Stomach smooth muscle (tissue), 2 donors: Measurements from ENCODE around the gene HBQ1.
"Not testable (repeated sequence)": the region's sequence is repeated elsewhere in the genome, so short reads cannot be mapped to it uniquely, and the experiment has no call there.

Experiments used
- H3K27ac ChIP-seq: one replicate; pipeline ENCODE4 v1.7.0; 2013; ENCODE audit warnings: mild to moderate bottlenecking, low read length, inconsistent platforms
- H3K27me3 ChIP-seq, 2 donors: one replicate each; pipeline ENCODE4 v1.7.0; 2013; ENCODE audit warnings: low read length in 2 of 2; ENCODE audit not compliant: insufficient read depth in 2 of 2, control insufficient read depth in 1 of 2
- H3K36me3 ChIP-seq, 2 donors: one replicate each; pipeline ENCODE4 v1.7.0; 2013; ENCODE audit warnings: low read length in 2 of 2; ENCODE audit not compliant: control insufficient read depth in 2 of 2, insufficient read depth in 2 of 2
- H3K4me1 ChIP-seq: one replicate; pipeline ENCODE4 v1.7.0; 2013; ENCODE audit warnings: low read length; ENCODE audit not compliant: control insufficient read depth, insufficient read depth
- H3K4me3 ChIP-seq, 2 donors: one replicate each; pipeline ENCODE4 v1.7.0; 2013; ENCODE audit warnings: low read length in 2 of 2
- H3K9ac ChIP-seq, 2 donors: one replicate each; pipeline ENCODE4 v1.7.0; 2013; ENCODE audit warnings: low read length in 2 of 2, mild to moderate bottlenecking in 1 of 2
- H3K9me3 ChIP-seq, 2 donors: one replicate each; pipeline ENCODE4 v1.7.0; 2013; ENCODE audit warnings: low read length in 2 of 2; ENCODE audit not compliant: control insufficient read depth in 2 of 2
- donor health status: healthy.
- donor health status: Pancreatic carcinoma.

HBQ1 gene

DNA sequence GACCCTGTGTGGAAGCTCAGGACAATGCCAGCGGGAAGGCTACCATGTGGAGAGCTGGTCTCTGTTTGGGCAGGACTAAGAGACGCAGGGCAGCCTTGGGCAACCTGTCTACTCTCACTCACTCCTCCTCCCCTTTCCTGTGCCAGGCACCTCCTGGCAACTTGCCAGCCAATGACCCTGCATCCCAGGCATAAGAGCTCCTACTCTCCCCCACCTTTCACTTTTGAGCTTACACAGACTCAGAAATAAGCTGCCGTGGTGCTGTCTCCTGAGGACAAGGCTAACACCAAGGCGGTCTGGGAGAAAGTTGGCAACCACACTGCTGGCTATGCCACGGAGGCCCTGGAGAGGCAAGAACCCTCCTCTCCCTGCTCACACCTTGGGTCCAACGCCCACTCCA lies 11.8 kb upstream of the HBQ1 start:
- Histone ChIP-seq H3K9ac (no peak overlapping the region), H3K9me3 (no peaks in the 10 kb centered on the region), H3K27me3 (peaks cover 40 to 54% of the 10 kb centered on the region in 2 donors), H3K4me3 (no peak overlapping the region), H3K4me1 (peaks cover 18% of the 10 kb centered on the region), H3K36me3 (no peaks in the 10 kb centered on the region), H3K27ac (no peak overlapping the region)

- Histone ChIP-seq H3K27me3 (peaks cover 40 to 54% of the 10 kb centered on the region in 2 donors), H3K9ac (no peak overlapping the region), H3K9me3 (no peaks in the 10 kb centered on the region)
Measured at GRCh38 chr16:169014-169413, 11.2 kb upstream of the HBQ1 start.

DNA sequence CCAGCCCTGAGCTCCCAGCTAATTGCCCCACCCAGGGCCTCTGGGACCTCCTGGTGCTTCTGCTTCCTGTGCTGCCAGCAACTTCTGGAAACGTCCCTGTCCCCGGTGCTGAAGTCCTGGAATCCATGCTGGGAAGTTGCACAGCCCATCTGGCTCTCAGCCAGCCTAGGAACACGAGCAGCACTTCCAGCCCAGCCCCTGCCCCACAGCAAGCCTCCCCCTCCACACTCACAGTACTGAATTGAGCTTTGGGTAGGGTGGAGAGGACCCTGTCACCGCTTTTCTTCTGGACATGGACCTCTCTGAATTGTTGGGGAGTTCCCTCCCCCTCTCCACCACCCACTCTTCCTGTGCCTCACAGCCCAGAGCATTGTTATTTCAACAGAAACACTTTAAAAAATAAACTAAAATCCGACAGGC lies 10.2 kb upstream of the HBQ1 start:
- not testable (repeated sequence) for H3K9me3 ChIP-seq, H3K4me3 ChIP-seq, H3K9ac ChIP-seq, H3K27ac ChIP-seq, H3K36me3 ChIP-seq
- H3K27me3 ChIP-seq: peaks cover 45 to 61% of the 10 kb centered on the region in 2 donors
- H3K4me1 ChIP-seq: peaks cover 17% of the 10 kb centered on the region

More at GRCh38 chr16:169014-169413, 11.2 kb upstream of the HBQ1 start:
- H3K4me1 ChIP-seq: peaks cover 18% of the 10 kb centered on the region
- no peak overlapping the region for H3K27ac ChIP-seq
- no peak overlapping the region for H3K4me3 ChIP-seq
- H3K36me3 ChIP-seq: no peaks in the 10 kb centered on the region

DNA sequence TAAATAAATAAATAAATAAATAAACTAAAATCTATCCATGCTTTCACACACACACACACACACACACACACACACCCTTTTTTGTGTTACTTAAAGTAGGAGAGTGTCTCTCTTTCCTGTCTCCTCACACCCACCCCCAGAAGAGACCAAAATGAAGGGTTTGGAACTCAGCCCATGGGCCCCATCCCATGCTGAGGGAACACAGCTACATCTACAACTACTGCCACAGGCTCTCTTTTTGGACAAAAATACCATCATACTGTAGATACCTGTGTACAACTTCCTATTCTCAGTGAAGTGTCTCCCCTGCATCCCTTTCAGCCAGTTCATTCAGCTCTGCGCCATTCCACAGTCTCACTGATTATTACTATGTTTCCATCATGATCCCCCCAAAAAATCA lies 9.5 kb upstream of the HBQ1 start:
- peaks cover 10% of the 10 kb centered on the region for H3K4me1 ChIP-seq
- H3K9me3 ChIP-seq: no peaks in the 10 kb centered on the region
- no peak overlapping the region for H3K4me3 ChIP-seq
- no peak overlapping the region for H3K27ac ChIP-seq
- peaks cover 44 to 61% of the 10 kb centered on the region in 2 donors for H3K27me3 ChIP-seq
- H3K9ac ChIP-seq: no peak overlapping the region
- no peaks in the 10 kb centered on the region for H3K36me3 ChIP-seq

DNA sequence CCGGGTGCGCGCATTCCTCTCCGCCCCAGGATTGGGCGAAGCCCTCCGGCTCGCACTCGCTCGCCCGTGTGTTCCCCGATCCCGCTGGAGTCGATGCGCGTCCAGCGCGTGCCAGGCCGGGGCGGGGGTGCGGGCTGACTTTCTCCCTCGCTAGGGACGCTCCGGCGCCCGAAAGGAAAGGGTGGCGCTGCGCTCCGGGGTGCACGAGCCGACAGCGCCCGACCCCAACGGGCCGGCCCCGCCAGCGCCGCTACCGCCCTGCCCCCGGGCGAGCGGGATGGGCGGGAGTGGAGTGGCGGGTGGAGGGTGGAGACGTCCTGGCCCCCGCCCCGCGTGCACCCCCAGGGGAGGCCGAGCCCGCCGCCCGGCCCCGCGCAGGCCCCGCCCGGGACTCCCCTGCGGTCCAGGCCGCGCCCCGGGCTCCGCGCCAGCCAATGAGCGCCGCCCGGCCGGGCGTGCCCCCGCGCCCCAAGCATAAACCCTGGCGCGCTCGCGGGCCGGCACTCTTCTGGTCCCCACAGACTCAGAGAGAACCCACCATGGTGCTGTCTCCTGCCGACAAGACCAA lies 7.8 kb upstream of the HBQ1 start, which contains the start of gene HBA2:
Gene HBA2 (plus strand): TSS at position 503 of the 568 bp plus-strand sequence. CDS start 37 bp downstream, at position 540.
- H3K4me3 ChIP-seq, H3K27ac ChIP-seq, H3K4me1 ChIP-seq, H3K9me3 ChIP-seq, H3K9ac ChIP-seq, H3K36me3 ChIP-seq: not testable (repeated sequence)
- peaks cover 32 to 50% of the 10 kb centered on the region in 2 donors for H3K27me3 ChIP-seq

DNA sequence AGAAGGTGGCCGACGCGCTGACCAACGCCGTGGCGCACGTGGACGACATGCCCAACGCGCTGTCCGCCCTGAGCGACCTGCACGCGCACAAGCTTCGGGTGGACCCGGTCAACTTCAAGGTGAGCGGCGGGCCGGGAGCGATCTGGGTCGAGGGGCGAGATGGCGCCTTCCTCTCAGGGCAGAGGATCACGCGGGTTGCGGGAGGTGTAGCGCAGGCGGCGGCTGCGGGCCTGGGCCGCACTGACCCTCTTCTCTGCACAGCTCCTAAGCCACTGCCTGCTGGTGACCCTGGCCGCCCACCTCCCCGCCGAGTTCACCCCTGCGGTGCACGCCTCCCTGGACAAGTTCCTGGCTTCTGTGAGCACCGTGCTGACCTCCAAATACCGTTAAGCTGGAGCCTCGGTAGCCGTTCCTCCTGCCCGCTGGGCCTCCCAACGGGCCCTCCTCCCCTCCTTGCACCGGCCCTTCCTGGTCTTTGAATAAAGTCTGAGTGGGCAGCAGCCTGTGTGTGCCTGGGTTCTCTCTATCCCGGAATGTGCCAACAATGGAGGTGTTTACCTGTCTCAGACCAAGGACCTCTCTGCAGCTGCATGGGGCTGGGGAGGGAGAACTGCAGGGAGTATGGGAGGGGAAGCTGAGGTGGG lies 6.9 kb upstream of the HBQ1 start:
- not testable (repeated sequence) for H3K4me3 ChIP-seq, H3K27ac ChIP-seq
- peaks cover 32 to 50% of the 10 kb centered on the region in 2 donors for H3K27me3 ChIP-seq

DNA sequence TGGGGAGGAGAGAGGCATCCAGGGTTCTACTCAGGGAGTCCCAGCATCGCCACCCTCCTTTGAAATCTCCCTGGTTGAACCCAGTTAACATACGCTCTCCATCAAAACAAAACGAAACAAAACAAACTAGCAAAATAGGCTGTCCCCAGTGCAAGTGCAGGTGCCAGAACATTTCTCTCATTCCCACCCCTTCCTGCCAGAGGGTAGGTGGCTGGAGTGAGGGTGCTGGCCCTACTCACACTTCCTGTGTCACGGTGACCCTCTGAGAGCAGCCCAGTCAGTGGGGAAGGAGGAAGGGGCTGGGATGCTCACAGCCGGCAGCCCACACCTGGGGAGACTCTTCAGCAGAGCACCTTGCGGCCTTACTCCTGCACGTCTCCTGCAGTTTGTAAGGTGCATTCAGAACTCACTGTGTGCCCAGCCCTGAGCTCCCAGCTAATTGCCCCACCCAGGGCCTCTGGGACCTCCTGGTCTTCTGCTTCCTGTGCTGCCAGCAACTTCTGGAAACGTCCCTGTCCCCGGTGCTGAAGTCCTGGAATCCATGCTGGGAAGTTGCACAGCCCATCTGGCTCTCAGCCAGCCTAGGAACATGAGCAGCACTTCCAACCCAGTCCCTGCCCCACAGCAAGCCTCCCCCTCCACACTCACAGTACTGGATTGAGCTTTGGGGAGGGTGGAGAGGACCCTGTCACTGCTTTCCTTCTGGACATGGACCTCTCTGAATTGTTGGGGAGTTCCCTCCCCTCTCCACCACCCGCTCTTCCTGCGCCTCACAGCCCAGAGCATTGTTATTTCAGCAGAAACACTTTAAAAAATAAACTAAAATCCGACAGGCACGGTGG lies 6.1 kb upstream of the HBQ1 start:
- not testable (repeated sequence) for H3K27ac ChIP-seq, H3K9me3 ChIP-seq, H3K36me3 ChIP-seq, H3K4me3 ChIP-seq, H3K9ac ChIP-seq, H3K4me1 ChIP-seq
- H3K27me3 ChIP-seq: peaks cover 25 to 50% of the 10 kb centered on the region in 2 donors

More for the DNA sequence above, 6.9 kb upstream of the HBQ1 start:
- not testable (repeated sequence) for H3K4me1 ChIP-seq, H3K36me3 ChIP-seq, H3K9ac ChIP-seq, H3K9me3 ChIP-seq

- no peaks in the 10 kb centered on the region for H3K36me3 ChIP-seq
- peaks cover 33 to 53% of the 10 kb centered on the region in 2 donors for H3K27me3 ChIP-seq
- H3K9ac ChIP-seq: no peak overlapping the region
- no peak overlapping the region for H3K4me3 ChIP-seq
- no peaks in the 10 kb centered on the region for H3K9me3 ChIP-seq
- H3K27ac ChIP-seq: no peak overlapping the region
- peaks cover 6% of the 10 kb centered on the region for H3K4me1 ChIP-seq
Measured at GRCh38 chr16:175011-175949, 5.0 kb upstream of the HBQ1 start.

DNA sequence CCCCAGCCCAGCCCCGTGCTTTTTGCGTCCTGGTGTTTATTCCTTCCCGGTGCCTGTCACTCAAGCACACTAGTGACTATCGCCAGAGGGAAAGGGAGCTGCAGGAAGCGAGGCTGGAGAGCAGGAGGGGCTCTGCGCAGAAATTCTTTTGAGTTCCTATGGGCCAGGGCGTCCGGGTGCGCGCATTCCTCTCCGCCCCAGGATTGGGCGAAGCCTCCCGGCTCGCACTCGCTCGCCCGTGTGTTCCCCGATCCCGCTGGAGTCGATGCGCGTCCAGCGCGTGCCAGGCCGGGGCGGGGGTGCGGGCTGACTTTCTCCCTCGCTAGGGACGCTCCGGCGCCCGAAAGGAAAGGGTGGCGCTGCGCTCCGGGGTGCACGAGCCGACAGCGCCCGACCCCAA lies 4.3 kb upstream of the HBQ1 start:
- H3K9me3 ChIP-seq, H3K4me3 ChIP-seq, H3K36me3 ChIP-seq, H3K27ac ChIP-seq, H3K9ac ChIP-seq: not testable (repeated sequence)
- Histone ChIP-seq H3K27me3 (peaks cover 33 to 59% of the 10 kb centered on the region in 2 donors), H3K4me1 (peaks cover 12% of the 10 kb centered on the region)
